ENCODE measurements around the gene DPPA4. TPM values are rescaled to one million over a fixed set of nuclear protein-coding genes. Genes with fewer than 3 reads are reported as not detected.

DPPA4 gene
- polyA plus RNA-seq (2013): 29.0 and 30.3 TPM in 2 replicates

DNA sequence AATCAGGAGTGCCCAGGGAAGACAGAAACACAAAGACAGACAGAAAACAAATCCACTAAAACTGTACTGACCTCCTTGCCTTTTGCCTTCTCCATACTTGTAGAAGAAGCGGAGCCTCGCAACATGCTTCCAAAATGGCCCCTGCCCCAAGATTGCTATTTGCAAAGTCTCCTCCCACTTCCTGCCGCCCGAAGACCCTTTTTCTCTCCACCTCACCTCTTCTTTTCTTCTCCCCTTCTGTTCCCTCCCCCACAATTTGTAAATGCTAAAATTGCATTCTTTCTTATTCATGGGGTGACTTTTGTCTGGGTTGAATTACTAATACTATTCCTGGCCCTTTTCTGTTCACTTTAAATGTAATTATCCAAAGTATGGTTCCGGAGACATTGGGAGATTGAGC, at the start of gene DPPA4:
DPPA4 (minus strand) TSS at position 154 of the 400 bp plus-strand sequence; CDS start at position 125, 29 bp downstream.
- Histone ChIP-seq H3K4ac (ENCODE audit: low read depth, low read length) (peak within 1 kb of the TSS; percentile 91), H3K36me3 (ENCODE audit: control insufficient read depth in 1 of 2, insufficient read depth in 2 of 2, low read length in 2 of 2) (peaks cover 8 to 10% of the 10 kb centered on the region in 2 experiments), H3K23ac (ENCODE audit: low read length) (no peak within 1 kb of the TSS), H2BK12ac (ENCODE audit: low read length) (no peak within 1 kb of the TSS), H3K27ac (ENCODE audit: low read depth, low read length) (peak within 1 kb of the TSS; percentile 82), H4K91ac (ENCODE audit: low read depth, low read length) (peak within 1 kb of the TSS; percentile 62), H3K18ac (ENCODE audit: low read length) (peak within 1 kb of the TSS; percentile 71), H3K4me3 (ENCODE audit: low read depth, low read length) (peak within 1 kb of the TSS; percentile 75), H4K8ac (ENCODE audit: low read depth, low read length) (peak within 1 kb of the TSS; percentile 23), H2BK120ac (ENCODE audit: insufficient read depth, low read length, poor library complexity) (no peak within 1 kb of the TSS), H3K79me1 (ENCODE audit: low read length) (peaks cover 4% of the 10 kb centered on the region), H2AFZ (ENCODE audit: insufficient read depth, low read length, poor library complexity) (peak within 1 kb of the TSS; percentile 73), H2AK5ac (ENCODE audit: low read length) (no peak within 1 kb of the TSS), H3K9ac (ENCODE audit: low read length) (peak within 1 kb of the TSS; percentile 78), H4K12ac (ENCODE audit: low read depth, low read length) (peak within 1 kb of the TSS; percentile 77), H2BK5ac (ENCODE audit: low read depth, low read length, poor library complexity) (no peak within 1 kb of the TSS), H3K27me3 (ENCODE audit: insufficient read depth, low read length) (no peaks in the 10 kb centered on the region), H3K4me1 (ENCODE audit: control insufficient read depth in 1 of 2, insufficient read depth in 2 of 2, low read length in 2 of 2) (peaks cover 0 to 5% of the 10 kb centered on the region in 2 experiments), H3K79me2 (ENCODE audit: control insufficient read depth, insufficient read depth, low read length, poor library complexity) (peaks cover 5% of the 10 kb centered on the region), H3K14ac (ENCODE audit: low read length) (peak within 1 kb of the TSS; percentile 70), H3K9me3 (ENCODE audit: insufficient read depth, low read depth, low read length) (no peaks in the 10 kb centered on the region), H3K4me2 (ENCODE audit: low read length) (peak within 1 kb of the TSS; percentile 60)
- peak in 1 of 2 donors; percentile 31 for DNase-seq
- no CpG with 5 or more reads among the region's 5 CpGs for WGBS (ENCODE audit: extremely low coverage, insufficient coverage, insufficient read length)

DNA sequence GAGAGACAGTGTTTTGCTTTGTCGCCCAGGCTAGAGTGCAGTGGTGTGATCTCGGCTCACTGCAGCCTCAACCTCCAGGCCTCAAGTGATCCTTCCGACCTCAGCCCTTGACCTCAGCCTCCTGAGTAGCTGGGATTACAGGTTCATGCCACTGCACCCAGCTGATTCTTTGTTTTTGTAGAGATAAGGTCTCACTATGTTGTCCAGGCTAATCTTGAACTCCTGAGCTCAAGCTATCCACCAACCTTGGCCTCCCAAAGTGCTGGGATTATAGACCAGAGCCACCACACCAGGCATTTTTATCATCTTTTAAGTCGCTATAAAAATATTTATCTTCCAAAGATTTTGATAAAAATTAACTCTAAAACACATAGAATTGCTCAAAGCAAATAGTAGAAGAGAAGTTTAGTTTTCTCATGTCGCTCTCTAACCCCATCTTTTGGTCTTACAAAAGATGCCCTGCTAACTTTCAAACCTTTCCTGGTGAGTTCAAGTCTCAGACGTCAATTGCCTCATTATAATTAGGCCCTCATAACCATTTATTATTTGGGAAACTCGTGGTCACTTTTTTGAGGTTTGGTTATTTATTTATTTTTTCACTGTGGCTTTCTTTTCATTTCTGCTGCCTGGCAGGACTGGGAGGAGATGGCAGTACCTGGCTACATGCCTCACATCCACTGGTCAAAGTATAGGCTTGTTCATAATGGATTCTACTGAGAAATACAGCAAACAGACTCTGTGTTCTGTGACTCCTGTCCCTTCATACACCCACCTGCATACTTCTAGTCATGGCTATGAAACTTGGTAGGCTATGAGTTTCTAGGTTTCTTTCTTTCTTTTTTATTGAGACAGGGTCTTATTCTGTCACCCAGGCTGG, 48.3 kb upstream of the DPPA4 start:
- WGBS (ENCODE audit: extremely low coverage, insufficient coverage, insufficient read length): no CpG with 5 or more reads among the region's 7 CpGs
- H3K27ac ChIP-seq (ENCODE audit: low read depth, low read length): no peak overlapping the region

DNA sequence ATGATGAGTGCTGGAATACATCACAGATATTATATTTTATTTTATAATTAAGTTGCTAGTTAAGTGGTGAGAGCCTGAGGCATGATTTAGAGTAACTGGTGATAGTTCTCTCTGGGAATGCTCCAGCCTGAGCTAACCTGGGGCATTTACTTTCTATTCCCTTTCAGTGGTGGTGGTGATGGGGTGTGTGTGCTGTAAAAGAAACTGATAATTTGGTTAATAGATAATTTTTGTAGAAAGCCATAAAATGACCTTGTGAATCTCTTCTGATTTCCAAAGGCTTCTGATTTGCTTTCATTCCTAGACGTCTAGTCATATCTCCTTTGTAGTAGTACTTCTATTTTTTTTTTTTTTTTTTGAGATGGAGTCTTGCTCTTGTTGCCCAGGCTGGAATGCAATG, 46.8 kb upstream of the DPPA4 start:
- H3K79me2 ChIP-seq (ENCODE audit: control insufficient read depth, insufficient read depth, low read length, poor library complexity): no peaks in the 10 kb centered on the region
- no peak overlapping the region for H3K9ac ChIP-seq (ENCODE audit: low read length)
- H4K91ac ChIP-seq (ENCODE audit: low read depth, low read length): no peak overlapping the region
- H2BK120ac ChIP-seq (ENCODE audit: insufficient read depth, low read length, poor library complexity): no peak overlapping the region
- H3K14ac ChIP-seq (ENCODE audit: low read length): no peak overlapping the region
- no peak overlapping the region for H3K18ac ChIP-seq (ENCODE audit: low read length)
- no peaks in the 10 kb centered on the region for H3K79me1 ChIP-seq (ENCODE audit: low read length)
- no peaks in the 10 kb centered on the region for H3K27me3 ChIP-seq (ENCODE audit: insufficient read depth, low read length)
- H3K23ac ChIP-seq (ENCODE audit: low read length): no peak overlapping the region
- H2BK12ac ChIP-seq (ENCODE audit: low read length): no peak overlapping the region
- H3K27ac ChIP-seq (ENCODE audit: low read depth, low read length): no peak overlapping the region
- H3K4ac ChIP-seq (ENCODE audit: low read depth, low read length): no peak overlapping the region
- DNase-seq: no peak
- H3K36me3 ChIP-seq (ENCODE audit: control insufficient read depth in 1 of 2, insufficient read depth in 2 of 2, low read length in 2 of 2): no peaks in the 10 kb centered on the region
- no peak overlapping the region for H2AK5ac ChIP-seq (ENCODE audit: low read length)
- H3K4me2 ChIP-seq (ENCODE audit: low read length): no peak overlapping the region
- no peaks in the 10 kb centered on the region for H3K9me3 ChIP-seq (ENCODE audit: insufficient read depth, low read depth, low read length)
- no peak overlapping the region for H3K4me3 ChIP-seq (ENCODE audit: low read depth, low read length)
- H2BK5ac ChIP-seq (ENCODE audit: low read depth, low read length, poor library complexity): no peak overlapping the region
- H4K8ac ChIP-seq (ENCODE audit: low read depth, low read length): no peak overlapping the region
- no peaks in the 10 kb centered on the region for H3K4me1 ChIP-seq (ENCODE audit: control insufficient read depth in 1 of 2, insufficient read depth in 2 of 2, low read length in 2 of 2)
- H4K12ac ChIP-seq (ENCODE audit: low read depth, low read length): no peak overlapping the region
- no peak overlapping the region for H2AFZ ChIP-seq (ENCODE audit: insufficient read depth, low read length, poor library complexity)
- no CpG with 5 or more reads among the region's 1 CpG for WGBS (ENCODE audit: extremely low coverage, insufficient coverage, insufficient read length)

More for the DNA sequence above, 48.3 kb upstream of the DPPA4 start:
- H2BK12ac ChIP-seq (ENCODE audit: low read length): no peak overlapping the region
- no peak overlapping the region for H2BK5ac ChIP-seq (ENCODE audit: low read depth, low read length, poor library complexity)
- no peak overlapping the region for H4K12ac ChIP-seq (ENCODE audit: low read depth, low read length)
- H3K23ac ChIP-seq (ENCODE audit: low read length): no peak overlapping the region
- no peak overlapping the region for H3K18ac ChIP-seq (ENCODE audit: low read length)
- H3K4ac ChIP-seq (ENCODE audit: low read depth, low read length): no peak overlapping the region
- no peaks in the 10 kb centered on the region for H3K79me2 ChIP-seq (ENCODE audit: control insufficient read depth, insufficient read depth, low read length, poor library complexity)
- no peak overlapping the region for H3K14ac ChIP-seq (ENCODE audit: low read length)
- H2AK5ac ChIP-seq (ENCODE audit: low read length): no peak overlapping the region
- H3K9ac ChIP-seq (ENCODE audit: low read length): no peak overlapping the region
- no peak overlapping the region for H3K4me3 ChIP-seq (ENCODE audit: low read depth, low read length)
- no peaks in the 10 kb centered on the region for H3K36me3 ChIP-seq (ENCODE audit: control insufficient read depth in 1 of 2, insufficient read depth in 2 of 2, low read length in 2 of 2)
- no peak overlapping the region for H4K91ac ChIP-seq (ENCODE audit: low read depth, low read length)
- no peak overlapping the region for H3K4me2 ChIP-seq (ENCODE audit: low read length)
- no peak overlapping the region for H2AFZ ChIP-seq (ENCODE audit: insufficient read depth, low read length, poor library complexity)
- H3K79me1 ChIP-seq (ENCODE audit: low read length): no peaks in the 10 kb centered on the region
- no peak for DNase-seq
- no peak overlapping the region for H4K8ac ChIP-seq (ENCODE audit: low read depth, low read length)
- no peaks in the 10 kb centered on the region for H3K27me3 ChIP-seq (ENCODE audit: insufficient read depth, low read length)
- no peaks in the 10 kb centered on the region for H3K4me1 ChIP-seq (ENCODE audit: control insufficient read depth in 1 of 2, insufficient read depth in 2 of 2, low read length in 2 of 2)
- no peak overlapping the region for H2BK120ac ChIP-seq (ENCODE audit: insufficient read depth, low read length, poor library complexity)
- H3K9me3 ChIP-seq (ENCODE audit: insufficient read depth, low read depth, low read length): no peaks in the 10 kb centered on the region

- Histone ChIP-seq H4K91ac (ENCODE audit: low read depth, low read length) (no peak overlapping the region), H3K4me1 (ENCODE audit: control insufficient read depth in 1 of 2, insufficient read depth in 2 of 2, low read length in 2 of 2) (no peaks in the 10 kb centered on the region), H3K4me2 (ENCODE audit: low read length) (no peak overlapping the region), H4K8ac (ENCODE audit: low read depth, low read length) (no peak overlapping the region), H3K27ac (ENCODE audit: low read depth, low read length) (no peak overlapping the region), H2BK120ac (ENCODE audit: insufficient read depth, low read length, poor library complexity) (no peak overlapping the region), H3K79me1 (ENCODE audit: low read length) (no peaks in the 10 kb centered on the region), H3K23ac (ENCODE audit: low read length) (no peak overlapping the region), H3K27me3 (ENCODE audit: insufficient read depth, low read length) (no peaks in the 10 kb centered on the region), H4K12ac (ENCODE audit: low read depth, low read length) (no peak overlapping the region), H3K4me3 (ENCODE audit: low read depth, low read length) (no peak overlapping the region), H3K36me3 (ENCODE audit: control insufficient read depth in 1 of 2, insufficient read depth in 2 of 2, low read length in 2 of 2) (no peaks in the 10 kb centered on the region), H3K18ac (ENCODE audit: low read length) (no peak overlapping the region), H2BK5ac (ENCODE audit: low read depth, low read length, poor library complexity) (no peak overlapping the region), H3K79me2 (ENCODE audit: control insufficient read depth, insufficient read depth, low read length, poor library complexity) (no peaks in the 10 kb centered on the region), H3K4ac (ENCODE audit: low read depth, low read length) (no peak overlapping the region), H2AK5ac (ENCODE audit: low read length) (no peak overlapping the region), H2BK12ac (ENCODE audit: low read length) (no peak overlapping the region), H3K9me3 (ENCODE audit: insufficient read depth, low read depth, low read length) (no peaks in the 10 kb centered on the region), H3K9ac (ENCODE audit: low read length) (no peak overlapping the region), H3K14ac (ENCODE audit: low read length) (no peak overlapping the region), H2AFZ (ENCODE audit: insufficient read depth, low read length, poor library complexity) (no peak overlapping the region)
- no peak for DNase-seq
- WGBS (ENCODE audit: extremely low coverage, insufficient coverage, insufficient read length): no CpG with 5 or more reads among the region's 7 CpGs
These were observed 45.2 kb upstream of the DPPA4 start for GRCh38 chr3:109382588-109382987.
